ENCODE data around the gene PVALEF. TPM values are rescaled to one million over a fixed set of nuclear protein-coding genes. Genes with fewer than 3 reads are reported as not detected.

Gene PVALEF
- total RNA-seq, 1 experiment from 2014 or later, result not detected

- no peak overlapping the region for H2BK5ac ChIP-seq (ENCODE audit: insufficient read length, low read length)
Observed at GRCh38 chr17:81209141-81209540, 43.8 kb downstream of the PVALEF start.

More at GRCh38 chr17:81209141-81209540, 43.8 kb downstream of the PVALEF start:
- H4K91ac ChIP-seq (ENCODE audit: insufficient read length, low read depth, low read length), result no peak overlapping the region
- H2BK12ac ChIP-seq (ENCODE audit: insufficient read length, low read depth, low read length), result no peak overlapping the region
- peaks cover 0 to 33% (median 6%) of the 10 kb centered on the region in 3 experiments; a peak in 4 of 7 replicates for H3K36me3 Mint-ChIP-seq (ENCODE audit: insufficient read depth in 1 of 3, low read depth in 3 of 3)
- H3K27me3 ChIP-seq (ENCODE audit: insufficient read depth, low read length), result no peaks in the 10 kb centered on the region
- no peak overlapping the region for H3K4me2 ChIP-seq (ENCODE audit: insufficient read depth, insufficient read length, low read length)
- H3K27ac Mint-ChIP-seq, result no peak overlapping the region
- H2BK120ac ChIP-seq (ENCODE audit: low read depth, low read length, poor library complexity, severe bottlenecking), result no peak overlapping the region
- no peak overlapping the region for H2BK20ac ChIP-seq (ENCODE audit: low read depth, low read length, poor library complexity, severe bottlenecking)
- H3K18ac ChIP-seq (ENCODE audit: insufficient read length, low read depth, low read length), result no peak overlapping the region
- no peaks in the 10 kb centered on the region for H3K9me3 ChIP-seq (ENCODE audit: control insufficient read depth, low read depth, low read length)
- no peak overlapping the region for H3K27ac ChIP-seq (ENCODE audit: insufficient read length, low read depth, low read length)
- H4K5ac ChIP-seq (ENCODE audit: insufficient read length, low read depth, low read length), result no peak overlapping the region
- no peak for TF ChIP-seq CTCF (conservative IDR thresholded peaks at IDR 0.05)
- H3K9me3 Mint-ChIP-seq, result no peaks in the 10 kb centered on the region
- no CpG with 5 or more reads among the region's 16 CpGs for WGBS (ENCODE audit: extremely low coverage, insufficient read length, low lambda C conversion rate)
- H3K23ac ChIP-seq (ENCODE audit: insufficient read length, low read depth, low read length), result no peak overlapping the region
- H2AK5ac ChIP-seq (ENCODE audit: insufficient read length, low read length), result no peak overlapping the region
- no peak overlapping the region for H3K9ac ChIP-seq (ENCODE audit: extremely low read depth, insufficient read length, low read length)
- H3K23me2 ChIP-seq (ENCODE audit: insufficient read length, low read depth, low read length, poor library complexity, severe bottlenecking), result no peaks in the 10 kb centered on the region
- H3K79me1 ChIP-seq (ENCODE audit: insufficient read depth, low read depth, low read length, poor library complexity, severe bottlenecking), result no peaks in the 10 kb centered on the region
- H3K56ac ChIP-seq (ENCODE audit: insufficient read length, low read depth, low read length), result no peak overlapping the region
- H3K79me2 ChIP-seq (ENCODE audit: insufficient read depth, low read length), result no peaks in the 10 kb centered on the region; the same call in 1 of the 2 replicates
- H4K20me1 ChIP-seq (ENCODE audit: control insufficient read depth, insufficient read depth, insufficient read length), result no peaks in the 10 kb centered on the region
- peaks cover 3 to 4% of the 10 kb centered on the region in 2 experiments; a peak in 1 of 4 replicates for H3K4me1 Mint-ChIP-seq
- DNase-seq, result no peak
- H2BK15ac ChIP-seq (ENCODE audit: low read depth, low read length), result no peak overlapping the region
- no peak overlapping the region for H4K8ac ChIP-seq (replicated peaks; ENCODE audit: insufficient read length, low read depth, low read length)
- no peak overlapping the region for H3K4ac ChIP-seq (ENCODE audit: low read depth, low read length)
- no peaks in the 10 kb centered on the region for H3K4me1 ChIP-seq (ENCODE audit: insufficient read depth, low read length)
- H3T11ph ChIP-seq (ENCODE audit: low read length), result no peak overlapping the region
- no peak overlapping the region for H3K4me3 Mint-ChIP-seq
- H3K14ac ChIP-seq (ENCODE audit: insufficient read depth, low read length), result no peak overlapping the region
- no peak overlapping the region for H2AFZ ChIP-seq (ENCODE audit: low read length)
- H3K27me3 Mint-ChIP-seq (ENCODE audit: low read depth), result no peaks in the 10 kb centered on the region

Data from H9 (cell line).